ENCODE results near the gene SRRM5. TPM values are rescaled to one million over a fixed set of nuclear protein-coding genes. Genes with fewer than 3 reads are reported as not detected.

Gene SRRM5
- total and polyA plus RNA-seq, 2 of the 13 experiments (the other 11 are each of a cell fraction or from before 2014, with no cell fraction given) = 0.11 to 0.16 TPM

- 30% methylated on average over 9 of the region's 12 CpGs for WGBS (ENCODE audit: low lambda C conversion rate)
- intact Hi-C loops (cut with micrococcal nuclease; ENCODE audit: unreplicated experiment) = loop anchor here (1.0 kb wide), 1 partner anchor 22 kb away; the partner anchor contains the start of genes IRGQ and ZNF576
- peaks cover 8% of the 10 kb centered on the region for H3K79me2 ChIP-seq (ENCODE audit: insufficient read depth, low read length)
- no peak for DNase-seq (ENCODE audit: low spot score)
- H3K4me2 ChIP-seq (ENCODE audit: low read depth, low read length) = peak overlapping the region; percentile 93
- no peaks in the 10 kb centered on the region for H4K20me1 ChIP-seq (ENCODE audit: insufficient read depth, low read length)
- H3K27me3 ChIP-seq (ENCODE audit: control insufficient read depth in 1 of 2, insufficient read depth in 2 of 2, low read length in 2 of 2) = no peaks in the 10 kb centered on the region; a peak in 1 of 5 replicates
- peak overlapping the region; percentile 72 for H3K27ac ChIP-seq (ENCODE audit: extremely low read length, insufficient read depth, low read length)
- POLR2A ChIA-PET = interaction anchor here (1.4 to 1.8 kb wide), 2 partner anchors 19 to 21 kb away, joined by 3 to 6 read pairs; partner anchors contain the start of genes IRGQ and ZNF576
- no peaks in the 10 kb centered on the region for H3K9me3 ChIP-seq (ENCODE audit: low read length)
- peak overlapping the region; percentile 88 for H3K9ac ChIP-seq (ENCODE audit: insufficient read depth, low read depth, low read length)
- CTCF ChIA-PET (ENCODE audit: low intra/inter-chr PET ratio, low total read pairs) = no interaction called here
- H3K4me3 ChIP-seq (replicated peaks in 1 of 3; ENCODE audit: insufficient read depth in 1 of 3, low read depth in 2 of 3, low read length in 3 of 3) = peak overlapping the region; percentile 87 to 92 (median 89)
- no peak for ATAC-seq
- in situ Hi-C loops (cut with HindIII; ENCODE audit: extremely low pct_ligation_motif_present, low pct_unique_long_range_greater_than_20kb) = no loop called here
- TF ChIP-seq ETV6 (CRISPR knock-in tag; conservative IDR thresholded peaks at IDR 0.05) (no peak), ZNF629 (CRISPR knock-in tag; conservative IDR thresholded peaks at IDR 0.05) (peak; percentile 70), ZNF12 (CRISPR knock-in tag; IDR thresholded peaks at IDR 0.05) (no peak), ZNF619 (CRISPR knock-in tag; IDR thresholded peaks at IDR 0.05) (peak; percentile 64; the same call in 1 of the 2 replicates)
- peak overlapping the region; percentile 31 for H2AFZ ChIP-seq (ENCODE audit: low read length)
- FAIRE-seq = no peak
- peaks cover 0 to 1% of the 10 kb centered on the region in 2 experiments; a peak in 1 of 5 replicates for H3K36me3 ChIP-seq (replicated peaks in 1 of 2; ENCODE audit: control insufficient read depth in 1 of 2, insufficient read depth in 2 of 2, low read length in 2 of 2)
- H3K4me1 ChIP-seq (ENCODE audit: insufficient read depth, low read length) = peaks cover 19% of the 10 kb centered on the region; the same call in 1 of the 2 replicates
- TSS peak; percentile 66 for BruUV-seq (replicated peaks)
Measured at GRCh38 chr19:43574424-43575155, 37.3 kb upstream of the SRRM5 start.

GRCh38 chr19:43575156-43575950, 36.5 kb upstream of the SRRM5 start, which contains the start of the genes PINLYP and XRCC1:
PINLYP (plus strand) TSS chr19:43575801; CDS start chr19:43577192, 1,391 bp downstream.
XRCC1 (minus strand) TSS chr19:43575527; CDS start chr19:43575458, 69 bp downstream.
- ChIA-PET POLR2A (interaction anchor here (1.4 to 1.8 kb wide), 2 partner anchors 20 to 21 kb away, joined by 3 to 6 read pairs; partner anchors contain the start of genes IRGQ and ZNF576), CTCF (ENCODE audit: low intra/inter-chr PET ratio, low total read pairs) (no interaction called here)
- FAIRE-seq = peak; percentile 98
- TF ChIP-seq MAX (IDR thresholded peaks at IDR 0.05) (0 out of 2 replicates have a peak, but pooled peaks have one; percentile 51), RBFOX2 (IDR thresholded peaks at IDR 0.05; ENCODE audit: low read depth, low read length) (peak; percentile 56), ZNF776 (CRISPR knock-in tag; IDR thresholded peaks at IDR 0.05) (no peak), RFX1 (IDR thresholded peaks at IDR 0.05) (peak; percentile 91), DZIP1 (CRISPR knock-in tag; IDR thresholded peaks at IDR 0.05) (no peak), ZNF616 (CRISPR knock-in tag; IDR thresholded peaks at IDR 0.05; ENCODE audit: low read depth) (no peak), TEAD3 (CRISPR knock-in tag; optimal IDR thresholded peaks at IDR 0.05; ENCODE audit: borderline replicate concordance) (peak; percentile 25), ATF7 (IDR thresholded peaks at IDR 0.05) (no peak), ATF7 (CRISPR knock-in tag; IDR thresholded peaks at IDR 0.05) (no peak), ZNF777 (CRISPR knock-in tag; IDR thresholded peaks at IDR 0.05) (peak; percentile 32; the same call in 1 of the 2 replicates)

More at GRCh38 chr19:43575156-43575950, 36.5 kb upstream of the SRRM5 start, which contains the start of the genes PINLYP and XRCC1:
- intact Hi-C loops (cut with micrococcal nuclease; ENCODE audit: unreplicated experiment) (loop anchor here (1.0 kb wide), 1 partner anchor 21 kb away; the partner anchor contains the start of genes IRGQ and ZNF576), in situ Hi-C loops (cut with HindIII; ENCODE audit: extremely low pct_ligation_motif_present, low pct_unique_long_range_greater_than_20kb) (no loop called here)
- Histone ChIP-seq H3K79me2 (ENCODE audit: insufficient read depth, low read length) (peaks cover 8% of the 10 kb centered on the region), H3K36me3 (replicated peaks in 1 of 2; ENCODE audit: control insufficient read depth in 1 of 2, insufficient read depth in 2 of 2, low read length in 2 of 2) (peaks cover 0 to 1% of the 10 kb centered on the region in 2 experiments; a peak in 1 of 5 replicates), H3K9ac (ENCODE audit: insufficient read depth, low read depth, low read length) (peak within 1 kb of the TSS; percentile 88), H3K27me3 (ENCODE audit: control insufficient read depth in 1 of 2, insufficient read depth in 2 of 2, low read length in 2 of 2) (no peaks in the 10 kb centered on the region; a peak in 1 of 5 replicates), H3K27ac (ENCODE audit: extremely low read length, insufficient read depth, low read length) (peak within 1 kb of the TSS; percentile 72), H3K4me1 (ENCODE audit: insufficient read depth, low read length) (peaks cover 19% of the 10 kb centered on the region; the same call in 1 of the 2 replicates), H3K4me3 (replicated peaks in 1 of 3; ENCODE audit: insufficient read depth in 1 of 3, low read depth in 2 of 3, low read length in 3 of 3) (peak within 1 kb of the TSS; percentile 87 to 92 (median 89)), H4K20me1 (ENCODE audit: insufficient read depth, low read length) (no peaks in the 10 kb centered on the region), H3K9me3 (ENCODE audit: low read length) (no peaks in the 10 kb centered on the region), H2AFZ (ENCODE audit: low read length) (peak within 1 kb of the TSS; percentile 31), H3K4me2 (ENCODE audit: low read depth, low read length) (peak within 1 kb of the TSS; percentile 93)
- no TSS peak for BruUV-seq (replicated peaks)
- peak; percentile 96 for DNase-seq (ENCODE audit: low spot score)
- under 1% methylated on average over 23 of the region's 51 CpGs for WGBS (ENCODE audit: low lambda C conversion rate)
- peak; percentile 97 for ATAC-seq

All from HepG2 (cell line).